Activated CD4-positive, alpha-beta T cell treated with anti-CD3 and anti-CD28 coated beads, Interleukin-2, amount 50 U/mL, for 4 hours (primary cell): ENCODE measurements around the gene SHH.

Experiments
- DNase-seq, 2 experiments: peaks; one replicate each; pipeline ENCODE4 v3.0.0-alpha.2; 2020

SHH gene

GRCh38 chr7:155762036-155762435, 50.2 kb downstream of the SHH start:
- no peak for DNase-seq

- DNase-seq = no peak
Measured at GRCh38 chr7:155761162-155761561, 51.1 kb downstream of the SHH start.

- DNase-seq = no peak
Measured at GRCh38 chr7:155759740-155760430, 52.4 kb downstream of the SHH start.

- DNase-seq = no peak
Measured at GRCh38 chr7:155758348-155758747, 53.9 kb downstream of the SHH start.

- DNase-seq = no peak
Measured at GRCh38 chr7:155756322-155756721, 55.9 kb downstream of the SHH start.

- DNase-seq = no peak
Measured at GRCh38 chr7:155755026-155755425, 57.2 kb downstream of the SHH start.

GRCh38 chr7:155754165-155754564, 58.1 kb downstream of the SHH start:
- no peak for DNase-seq

GRCh38 chr7:155753446-155753965, 58.8 kb downstream of the SHH start:
- DNase-seq = no peak

- DNase-seq = no peak
Measured at GRCh38 chr7:155752756-155753445, 59.4 kb downstream of the SHH start.

GRCh38 chr7:155751409-155751808, 60.9 kb downstream of the SHH start:
- no peak for DNase-seq

GRCh38 chr7:155750255-155751125, 61.8 kb downstream of the SHH start:
- DNase-seq = no peak
